ENCODE measurements around the gene RAB3C. TPM values are rescaled to one million over a fixed set of nuclear protein-coding genes. Genes with fewer than 3 reads are reported as not detected.

Gene RAB3C
- total RNA-seq, 1 donor from 2014 or later = 3.8 TPM

- H3K36me3 Mint-ChIP-seq = no peaks in the 10 kb centered on the region
- H3F3A ChIP-seq (ENCODE audit: low read depth) = no peaks in the 10 kb centered on the region
- H3K4me1 ChIP-seq = peaks cover 39% of the 10 kb centered on the region
- H3K4me3 ChIP-seq = no peak overlapping the region
- no peaks in the 10 kb centered on the region for H3K36me3 ChIP-seq
- H3K27me3 ChIP-seq = no peaks in the 10 kb centered on the region
- no peak overlapping the region for H3K27ac ChIP-seq
- H3K4me1 Mint-ChIP-seq = peaks cover 36% of the 10 kb centered on the region
- DNase-seq (ENCODE audit: low spot score) = no peak
- H2AFZ ChIP-seq (replicated peaks) = no peak overlapping the region
- H3K9me3 ChIP-seq (ENCODE audit: low read depth) = no peaks in the 10 kb centered on the region
- H3K4me3 Mint-ChIP-seq = no peak overlapping the region
- TF ChIP-seq EZH2phosphoT487 (IDR thresholded peaks at IDR 0.05) = no peak
- H3K9ac ChIP-seq = no peak overlapping the region
- no peaks in the 10 kb centered on the region for H3K27me3 Mint-ChIP-seq (ENCODE audit: insufficient read depth, low read depth)
- H3K27ac Mint-ChIP-seq = peak overlapping the region; percentile 36
- peak overlapping the region; percentile 11 for H3K4me2 ChIP-seq
- H4K20me1 ChIP-seq (ENCODE audit: low read depth) = no peaks in the 10 kb centered on the region
- H3K79me2 ChIP-seq (ENCODE audit: low read depth) = no peaks in the 10 kb centered on the region
- H3K9me3 Mint-ChIP-seq = peaks cover 6% of the 10 kb centered on the region
Measured at GRCh38 chr5:58718269-58718978, 135.5 kb downstream of the RAB3C start.

- peak; percentile 13 for DNase-seq (ENCODE audit: low spot score)
- peaks cover 37% of the 10 kb centered on the region for H3K4me1 ChIP-seq
- H3K36me3 ChIP-seq = no peaks in the 10 kb centered on the region
- H3K9ac ChIP-seq = no peak overlapping the region
- no peaks in the 10 kb centered on the region for H4K20me1 ChIP-seq (ENCODE audit: low read depth)
- H3K79me2 ChIP-seq (ENCODE audit: low read depth) = no peaks in the 10 kb centered on the region
- no peaks in the 10 kb centered on the region for H3K9me3 ChIP-seq (ENCODE audit: low read depth)
- no peak overlapping the region for H2AFZ ChIP-seq (replicated peaks)
- Mint-ChIP-seq H3K27ac (no peak overlapping the region), H3K27me3 (ENCODE audit: insufficient read depth, low read depth) (no peaks in the 10 kb centered on the region), H3K4me3 (no peak overlapping the region), H3K4me1 (peaks cover 31% of the 10 kb centered on the region), H3K36me3 (peaks cover 5% of the 10 kb centered on the region), H3K9me3 (peaks cover 4% of the 10 kb centered on the region)
- H3K4me3 ChIP-seq = no peak overlapping the region
- peak overlapping the region; percentile 19 for H3K4me2 ChIP-seq
- no peaks in the 10 kb centered on the region for H3K27me3 ChIP-seq
- no peaks in the 10 kb centered on the region for H3F3A ChIP-seq (ENCODE audit: low read depth)
- TF ChIP-seq CTCF (IDR thresholded peaks at IDR 0.05) = no peak
- TF ChIP-seq EZH2phosphoT487 (IDR thresholded peaks at IDR 0.05) = no peak
- TF ChIP-seq EZH2 (IDR thresholded peaks at IDR 0.05) = no peak
- H3K27ac ChIP-seq = no peak overlapping the region
Measured at GRCh38 chr5:58722160-58722559, 139.3 kb downstream of the RAB3C start.

GRCh38 chr5:58724992-58725391 lies 142.1 kb downstream of the RAB3C start:
- no peak overlapping the region for H3K27ac Mint-ChIP-seq
- no peaks in the 10 kb centered on the region for H3K79me2 ChIP-seq (ENCODE audit: low read depth)
- TF ChIP-seq CTCF (IDR thresholded peaks at IDR 0.05) (no peak), EZH2phosphoT487 (IDR thresholded peaks at IDR 0.05) (no peak), EZH2 (IDR thresholded peaks at IDR 0.05) (no peak)

GRCh38 chr5:58731641-58732040 lies 148.8 kb downstream of the RAB3C start:
- Histone ChIP-seq H3K4me2 (no peak overlapping the region), H3K27me3 (no peaks in the 10 kb centered on the region), H3K4me3 (no peak overlapping the region), H3F3A (ENCODE audit: low read depth) (no peaks in the 10 kb centered on the region), H3K9me3 (ENCODE audit: low read depth) (no peaks in the 10 kb centered on the region), H4K20me1 (ENCODE audit: low read depth) (no peaks in the 10 kb centered on the region), H3K27ac (no peak overlapping the region), H3K4me1 (peaks cover 17% of the 10 kb centered on the region), H3K9ac (no peak overlapping the region), H3K79me2 (ENCODE audit: low read depth) (no peaks in the 10 kb centered on the region), H3K36me3 (no peaks in the 10 kb centered on the region), H2AFZ (replicated peaks) (no peak overlapping the region)
- no peak for DNase-seq (ENCODE audit: low spot score)
- TF ChIP-seq EZH2 (IDR thresholded peaks at IDR 0.05) (no peak), CTCF (IDR thresholded peaks at IDR 0.05) (no peak)
- Mint-ChIP-seq H3K27ac (no peak overlapping the region), H3K4me3 (no peak overlapping the region), H3K36me3 (peaks cover 2% of the 10 kb centered on the region), H3K4me1 (peaks cover 14% of the 10 kb centered on the region), H3K9me3 (no peaks in the 10 kb centered on the region), H3K27me3 (ENCODE audit: insufficient read depth, low read depth) (peaks cover 4% of the 10 kb centered on the region)

More at GRCh38 chr5:58724992-58725391, 142.1 kb downstream of the RAB3C start:
- Histone ChIP-seq H3K9ac (no peak overlapping the region), H3K36me3 (no peaks in the 10 kb centered on the region), H3K4me1 (peaks cover 14% of the 10 kb centered on the region), H2AFZ (replicated peaks) (no peak overlapping the region), H3F3A (ENCODE audit: low read depth) (no peaks in the 10 kb centered on the region), H4K20me1 (ENCODE audit: low read depth) (no peaks in the 10 kb centered on the region), H3K4me3 (no peak overlapping the region), H3K27ac (no peak overlapping the region), H3K27me3 (no peaks in the 10 kb centered on the region), H3K4me2 (no peak overlapping the region), H3K9me3 (ENCODE audit: low read depth) (no peaks in the 10 kb centered on the region)
- Mint-ChIP-seq H3K36me3 (peaks cover 5% of the 10 kb centered on the region), H3K4me3 (no peak overlapping the region), H3K4me1 (peaks cover 10% of the 10 kb centered on the region), H3K9me3 (peaks cover 4% of the 10 kb centered on the region), H3K27me3 (ENCODE audit: insufficient read depth, low read depth) (no peaks in the 10 kb centered on the region)
- no peak for DNase-seq (ENCODE audit: low spot score)

Data from neural progenitor cell (in vitro differentiated cells).